Jurkat, Clone E6-1 (cell line): Measurements from ENCODE around the gene RBMS3.
"Not testable (repeated sequence)": the region's sequence is repeated elsewhere in the genome, so short reads cannot be mapped to it uniquely, and the experiment has no call there.

Experiments used
- DNase-seq: peaks from one replicate; pipeline ENCODE4 v3.0.0-alpha.2; 2011; ENCODE audit warnings: low read depth, low spot score
- H3K4me3 ChIP-seq: 2 replicates; pipeline ENCODE4 v1.5.1; 2011; ENCODE audit warnings: mild to moderate bottlenecking, low read length, control low read depth, moderate library complexity

Gene RBMS3

GRCh38 chr3:29452934-29453283 is 172.0 kb downstream of the RBMS3 start:
- H3K4me3 ChIP-seq: no peak overlapping the region
- no peak for DNase-seq

GRCh38 chr3:29453284-29454001 is 172.6 kb downstream of the RBMS3 start:
- no peak for DNase-seq
- no peak overlapping the region for H3K4me3 ChIP-seq

GRCh38 chr3:29454161-29454611 is 173.3 kb downstream of the RBMS3 start:
- no peak overlapping the region for H3K4me3 ChIP-seq
- no peak for DNase-seq

GRCh38 chr3:29456901-29457300 is 176.0 kb downstream of the RBMS3 start:
- no peak for DNase-seq
- no peak overlapping the region for H3K4me3 ChIP-seq

- no peak overlapping the region for H3K4me3 ChIP-seq
- no peak for DNase-seq
These were observed 182.4 kb downstream of the RBMS3 start for GRCh38 chr3:29463304-29463703.

GRCh38 chr3:29465836-29466235 is 185.0 kb downstream of the RBMS3 start:
- DNase-seq: no peak
- H3K4me3 ChIP-seq: no peak overlapping the region

GRCh38 chr3:29466442-29466841 is 185.6 kb downstream of the RBMS3 start:
- DNase-seq: no peak
- H3K4me3 ChIP-seq: no peak overlapping the region

- no peak for DNase-seq
- no peak overlapping the region for H3K4me3 ChIP-seq
These were observed 187.3 kb downstream of the RBMS3 start for GRCh38 chr3:29468187-29468586.

GRCh38 chr3:29473481-29474170 is 192.8 kb downstream of the RBMS3 start:
- DNase-seq: not testable (repeated sequence)

GRCh38 chr3:29475305-29475840 is 194.5 kb downstream of the RBMS3 start:
- DNase-seq: no peak
- H3K4me3 ChIP-seq: no peak overlapping the region

More at GRCh38 chr3:29473481-29474170, 192.8 kb downstream of the RBMS3 start:
- H3K4me3 ChIP-seq: not testable (repeated sequence)

GRCh38 chr3:29475854-29476253 is 195.0 kb downstream of the RBMS3 start:
- H3K4me3 ChIP-seq: no peak overlapping the region
- no peak for DNase-seq

- H3K4me3 ChIP-seq: no peak overlapping the region
- no peak for DNase-seq
These were observed 197.7 kb downstream of the RBMS3 start for GRCh38 chr3:29478611-29479010.

GRCh38 chr3:29481249-29481648 is 200.4 kb downstream of the RBMS3 start:
- no peak for DNase-seq
- H3K4me3 ChIP-seq: no peak overlapping the region

- no peak for DNase-seq
- no peak overlapping the region for H3K4me3 ChIP-seq
These were observed 201.3 kb downstream of the RBMS3 start for GRCh38 chr3:29481969-29482767.

GRCh38 chr3:29484633-29485032 is 203.8 kb downstream of the RBMS3 start:
- DNase-seq: no peak
- H3K4me3 ChIP-seq: no peak overlapping the region

GRCh38 chr3:29486096-29486495 is 205.2 kb downstream of the RBMS3 start:
- no peak overlapping the region for H3K4me3 ChIP-seq
- no peak for DNase-seq

- no peak overlapping the region for H3K4me3 ChIP-seq
- no peak for DNase-seq
These were observed 206.0 kb downstream of the RBMS3 start for GRCh38 chr3:29486917-29487316.

- no peak for DNase-seq
- no peak overlapping the region for H3K4me3 ChIP-seq
These were observed 208.1 kb downstream of the RBMS3 start for GRCh38 chr3:29488922-29489321.

- no peak overlapping the region for H3K4me3 ChIP-seq
- no peak for DNase-seq
These were observed 212.2 kb downstream of the RBMS3 start for GRCh38 chr3:29493109-29493508.
